ENCODE results near the gene GON4L. TPM values are rescaled to one million over a fixed set of nuclear protein-coding genes. Genes with fewer than 3 reads are reported as not detected.
"Not testable (repeated sequence)": the region's sequence is repeated elsewhere in the genome, so short reads cannot be mapped to it uniquely, and the experiment has no call there.

GON4L gene
- total RNA-seq, 4 donors from 2014 or later: 32.3 to 64.9 (median 43.6) TPM

- WGBS, 2 donors: 91 to 93% methylated on average over 4 of the region's 4 CpGs
- TF ChIP-seq POLR2A (IDR thresholded peaks at IDR 0.05) (no peak), CTCF (IDR thresholded peaks at IDR 0.05) (no peak)
- Histone ChIP-seq H3K4me1 (no peaks in the 10 kb centered on the region), H3K36me3 (peaks cover 36 to 45% of the 10 kb centered on the region in 2 donors), H3K27me3 (no peaks in the 10 kb centered on the region), H3K27ac (no peak overlapping the region), H3K9me3 (no peaks in the 10 kb centered on the region), H3K4me3 (replicated peaks in 1 of 3) (no peak overlapping the region)
- intact Hi-C loops (cut with DNase I): no loop called here
- no peak for DNase-seq
Measured at GRCh38 chr1:155776414-155776813, 80.6 kb downstream of the GON4L start.

GRCh38 chr1:155773221-155773620 is 83.8 kb downstream of the GON4L start:
- Histone ChIP-seq H3K9me3 (no peaks in the 10 kb centered on the region), H3K4me1 (no peaks in the 10 kb centered on the region), H3K27me3 (no peaks in the 10 kb centered on the region), H3K27ac (no peak overlapping the region), H3K36me3 (peaks cover 48 to 70% of the 10 kb centered on the region in 2 donors), H3K4me3 (replicated peaks in 1 of 3) (no peak overlapping the region)
- DNase-seq: no peak
- TF ChIP-seq CTCF (IDR thresholded peaks at IDR 0.05) (no peak), POLR2A (IDR thresholded peaks at IDR 0.05) (no peak)
- intact Hi-C loops (cut with DNase I): no loop called here
- 92% methylated on average over 2 of the region's 2 CpGs for WGBS, 2 donors

GRCh38 chr1:155769257-155769656 is 87.8 kb downstream of the GON4L start:
- Histone ChIP-seq H3K4me3 (replicated peaks in 1 of 3) (no peak overlapping the region), H3K27ac (no peak overlapping the region), H3K9me3 (no peaks in the 10 kb centered on the region), H3K36me3 (peaks cover 41 to 66% of the 10 kb centered on the region in 2 donors), H3K27me3 (no peaks in the 10 kb centered on the region), H3K4me1 (no peaks in the 10 kb centered on the region)
- no peak for TF ChIP-seq POLR2A (IDR thresholded peaks at IDR 0.05)
- no peak for TF ChIP-seq CTCF (IDR thresholded peaks at IDR 0.05)
- intact Hi-C loops (cut with DNase I): no loop called here
- WGBS, 2 donors: 86 to 87% methylated on average over 5 of the region's 5 CpGs
- DNase-seq: no peak

DNA sequence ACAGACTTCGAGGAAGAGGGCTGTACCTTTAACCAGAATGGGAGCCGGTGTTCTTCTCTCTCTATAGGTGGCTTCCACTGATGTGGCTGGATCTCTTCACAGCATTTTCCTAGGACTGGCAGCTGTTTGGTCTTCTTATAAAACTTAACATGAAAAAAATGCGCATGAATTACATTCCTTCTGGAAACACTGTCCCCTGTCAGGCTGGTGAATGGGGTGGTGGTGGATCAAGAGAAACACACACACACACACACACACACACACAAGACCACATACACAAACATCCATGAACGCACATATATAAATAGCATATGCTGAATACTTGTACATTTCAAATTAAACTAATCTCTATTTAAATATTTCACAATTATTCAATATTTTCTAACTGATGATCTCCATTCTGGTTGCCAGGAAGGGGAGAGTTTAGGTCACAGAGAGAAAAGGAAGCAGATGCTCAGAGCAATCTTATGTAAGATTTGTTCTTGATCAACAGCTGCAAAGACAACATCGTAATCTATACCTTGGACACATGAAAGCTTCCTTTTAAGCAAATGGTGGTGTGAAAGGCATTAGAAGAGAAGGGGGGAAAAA is 89.5 kb downstream of the GON4L start:
- H3K4me3 ChIP-seq (replicated peaks in 1 of 3); H3K9me3 ChIP-seq; H3K4me1 ChIP-seq; H3K27ac ChIP-seq; intact Hi-C loops (cut with DNase I); H3K27me3 ChIP-seq; DNase-seq: not testable (repeated sequence)
- H3K36me3 ChIP-seq: peaks cover 41 to 62% of the 10 kb centered on the region in 2 donors
- WGBS, 2 donors: 84 to 97% methylated on average over 3 of the region's 5 CpGs

- DNase-seq; intact Hi-C loops (cut with DNase I); H3K9me3 ChIP-seq; H3K27me3 ChIP-seq; H3K4me3 ChIP-seq (replicated peaks in 1 of 3); H3K4me1 ChIP-seq; H3K27ac ChIP-seq: not testable (repeated sequence)
- WGBS, 2 donors: 93 to 98% methylated on average over 7 of the region's 7 CpGs
- peaks cover 38 to 55% of the 10 kb centered on the region in 2 donors for H3K36me3 ChIP-seq
Measured at GRCh38 chr1:155763989-155764388, 93.0 kb downstream of the GON4L start.

DNA sequence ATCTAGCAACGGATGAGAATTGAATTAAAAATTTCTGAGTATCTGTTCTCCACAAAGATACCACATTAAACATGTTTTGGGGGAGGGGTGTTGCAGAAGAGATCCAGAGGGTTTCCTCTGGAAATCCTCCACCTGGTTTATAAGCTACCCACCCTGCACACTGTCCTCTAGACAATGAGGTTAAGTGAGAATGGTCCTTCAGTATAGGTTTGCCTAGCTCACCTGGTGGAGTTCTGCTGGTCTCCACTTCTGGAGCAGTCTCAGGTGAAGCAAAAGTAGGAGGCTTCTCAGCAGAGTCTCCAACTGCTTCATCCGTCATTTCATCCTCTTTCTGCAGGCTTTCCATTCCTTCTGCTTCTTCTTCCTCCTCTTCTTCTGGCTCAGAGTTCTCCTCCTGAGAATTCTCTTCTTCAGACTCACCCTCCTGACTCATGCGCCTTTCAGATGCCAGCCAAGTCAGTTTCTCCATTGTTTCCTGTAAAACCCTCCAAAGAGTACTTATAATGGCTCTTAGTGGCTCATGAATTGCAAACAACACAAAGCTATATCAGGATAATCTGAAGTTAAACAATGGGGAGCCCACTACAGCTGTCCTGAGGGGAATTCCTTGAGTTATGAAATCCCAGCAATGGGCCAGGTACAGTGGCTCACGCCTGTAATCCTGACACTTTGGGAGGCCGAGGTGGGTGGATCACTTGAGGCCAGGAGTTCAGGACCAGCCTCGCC is 93.8 kb downstream of the GON4L start:
- intact Hi-C loops (cut with DNase I); H3K27me3 ChIP-seq; H3K4me3 ChIP-seq (replicated peaks in 1 of 3); H3K4me1 ChIP-seq; H3K9me3 ChIP-seq; H3K27ac ChIP-seq: not testable (repeated sequence)
- peaks cover 38 to 58% of the 10 kb centered on the region in 2 donors for H3K36me3 ChIP-seq
- peak; percentile 20 to 28 for DNase-seq
- 86 to 88% methylated on average over 6 of the region's 6 CpGs for WGBS, 2 donors

Measured in thyroid gland (tissue), 4 donors.